SK-N-SH (cell line): Measurements from ENCODE around the gene CALN1. TPM values are rescaled to one million over a fixed set of nuclear protein-coding genes. Genes with fewer than 3 reads are reported as not detected.

Experiments used
- CTCF ChIA-PET: fragments of 300-600, 350-600 bp; formaldehyde crosslinking; extraction: SDS; loops from one replicate; lab custom pipeline; 2021; lab: Yijun Ruan, JAX
- POLR2A ChIA-PET: fragments of 350-600 bp; sonication (Branson Sonifier 250); formaldehyde crosslinking; extraction: SDS; loops from one replicate; lab custom pipeline; 2020; ENCODE audit warnings: antibody characterized with exemption, inconsistent platforms; lab: Yijun Ruan, JAX
- DNase-seq: peaks from one replicate; pipeline ENCODE4 v3.0.0; 2012
- H2AFZ ChIP-seq: fragments of 200-600 bp; sonication (generic); 2 replicates; pipeline ENCODE4 v1.8.1; 2016; ENCODE audit warnings: antibody characterized with exemption, mild to moderate bottlenecking, low read depth
- H3F3A ChIP-seq: fragments of 200-600 bp; sonication (generic); replicated peaks from 2 replicates; pipeline ENCODE3; 2016; ENCODE audit warnings: antibody characterized with exemption, mild to moderate bottlenecking; ENCODE audit not compliant: insufficient read depth
- H3K27ac ChIP-seq, 2 experiments: fragments of 200-500 bp in 1 of 2; fragments of 200-600 bp in 1 of 2; sonication (Bioruptor generic) in 1 of 2; sonication (generic), shearing (Covaris generic) in 1 of 2; 2 replicates each; pipeline versions ENCODE4 v1.5.1 to v1.6.1; 2014 to 2016; ENCODE audit warnings: low read depth in 2 of 2, inconsistent platforms in 1 of 2, low read length in 1 of 2, mild to moderate bottlenecking in 1 of 2, mixed read lengths in 1 of 2
- H3K27me3 ChIP-seq: fragments of 200-600 bp; sonication (generic), shearing (Covaris generic); 2 replicates; pipeline ENCODE4 v1.6.1; 2016; ENCODE audit warnings: mixed run types; ENCODE audit not compliant: insufficient read depth
- H3K36me3 ChIP-seq, 2 experiments: fragments of 200-500 bp in 1 of 2; fragments of 200-600 bp in 1 of 2; sonication (Bioruptor generic) in 1 of 2; sonication (generic) in 1 of 2; replicated peaks in 1 of 2; 2 replicates each; pipeline versions ENCODE3 to v1.5.1; 2014 to 2016; ENCODE audit warnings: low read length in 1 of 2, mild to moderate bottlenecking in 1 of 2; ENCODE audit not compliant: insufficient read depth in 2 of 2, control insufficient read depth in 1 of 2
- H3K4me1 ChIP-seq, 2 experiments: fragments of 200-500 bp in 1 of 2; fragments of 200-600 bp in 1 of 2; sonication (Bioruptor generic) in 1 of 2; sonication (generic), shearing (Covaris generic) in 1 of 2; 2 replicates each; pipeline versions ENCODE4 v1.5.1 to v1.6.1; 2014 to 2016; ENCODE audit warnings: low read depth in 1 of 2, low read length in 1 of 2, mixed run types in 1 of 2; ENCODE audit not compliant: insufficient read depth in 2 of 2, control insufficient read depth in 1 of 2
- H3K4me2 ChIP-seq: fragments of 200-600 bp; sonication (generic), shearing (Covaris generic); 2 replicates; pipeline ENCODE4 v1.6.1; 2017; ENCODE audit warnings: mixed run types
- H3K4me3 ChIP-seq, 2 experiments: fragments of 200-500 bp in 1 of 2; fragments of 200-600 bp in 1 of 2; sonication (Bioruptor generic) in 1 of 2; sonication (generic), shearing (Covaris generic) in 1 of 2; 2 replicates each; pipeline versions ENCODE4 v1.5.1 to v1.8.1; 2014 to 2016; ENCODE audit warnings: low read depth in 2 of 2, inconsistent platforms in 1 of 2, low read length in 1 of 2, mild to moderate bottlenecking in 1 of 2, mixed read lengths in 1 of 2, moderate library complexity in 1 of 2
- H3K79me2 ChIP-seq: fragments of 200-600 bp; sonication (generic); 2 replicates; pipeline ENCODE4 v1.8.1; 2017; ENCODE audit warnings: mild to moderate bottlenecking; ENCODE audit not compliant: insufficient read depth
- H3K9ac ChIP-seq: fragments of 200-600 bp; sonication (generic); 2 replicates; pipeline ENCODE4 v1.6.1; 2017; ENCODE audit warnings: mixed run types
- H3K9me2 ChIP-seq: fragments of 200-600 bp; sonication (generic); 2 replicates; pipeline ENCODE4 v1.6.1; 2017; ENCODE audit warnings: mixed run types
- H3K9me3 ChIP-seq: fragments of 200-600 bp; sonication (generic); 2 replicates; pipeline ENCODE4 v1.6.1; 2017; ENCODE audit warnings: mixed run types, mild to moderate bottlenecking, moderate library complexity
- H4K20me1 ChIP-seq: fragments of 200-600 bp; sonication (generic); 2 replicates; pipeline ENCODE4 v1.6.1; 2017; ENCODE audit warnings: mild to moderate bottlenecking, mixed run types; ENCODE audit not compliant: insufficient read depth
- CHD2 ChIP-seq: fragments of 150-350 bp; IDR thresholded peaks from 2 replicates; pipeline ENCODE4 v1.6.1; 2018; ENCODE audit warnings: low read length; ENCODE audit not compliant: partially characterized antibody
- ELF1 ChIP-seq: IDR thresholded peaks from 2 replicates; pipeline ENCODE4 v1.4.0; 2012
- EZH2phosphoT487 ChIP-seq: fragments of 200-600 bp; sonication (generic); IDR thresholded peaks from 2 replicates; pipeline ENCODE4 v1.6.1; 2017; ENCODE audit warnings: low read depth, mixed run types, mild to moderate bottlenecking, antibody characterized with exemption, moderate library complexity, borderline replicate concordance
- FOSL2 ChIP-seq: IDR thresholded peaks from 2 replicates; pipeline ENCODE4 v1.4.0; 2012; ENCODE audit warnings: low read depth, mild to moderate bottlenecking, moderate library complexity, borderline replicate concordance
- GABPA ChIP-seq: IDR thresholded peaks from 2 replicates; pipeline ENCODE4 v1.4.0; 2012; ENCODE audit warnings: low read depth, mild to moderate bottlenecking
- GATA2 ChIP-seq: sonication (generic); formaldehyde crosslinking; IDR thresholded peaks from 2 replicates; pipeline ENCODE4 v1.5.0; 2020; ENCODE audit warnings: mild to moderate bottlenecking, missing genetic modification reagents
- JUND ChIP-seq: IDR thresholded peaks from 2 replicates; pipeline ENCODE4 v1.4.0; 2012
- NRF1 ChIP-seq: IDR thresholded peaks from 2 replicates; pipeline ENCODE4 v1.6.1; 2012; ENCODE audit warnings: low read depth, mild to moderate bottlenecking, low read length
- PBX3 ChIP-seq: IDR thresholded peaks from 2 replicates; pipeline ENCODE4; 2012
- POLR2AphosphoS5 ChIP-seq: IDR thresholded peaks from 2 replicates; pipeline ENCODE4 v1.6.1; 2012; ENCODE audit warnings: low read depth, low read length
- REST ChIP-seq: IDR thresholded peaks from 2 replicates; pipeline ENCODE4 v1.6.1; 2012; ENCODE audit warnings: mild to moderate bottlenecking, low read depth, low read length, moderate library complexity
- RXRA ChIP-seq: IDR thresholded peaks from 2 replicates; pipeline ENCODE4 v1.4.0; 2012; ENCODE audit warnings: low read depth, mild to moderate bottlenecking, borderline replicate concordance
- SIN3A ChIP-seq: IDR thresholded peaks from 2 replicates; pipeline ENCODE4 v1.6.1; 2012; ENCODE audit warnings: low read depth, mild to moderate bottlenecking, low read length, moderate library complexity, borderline replicate concordance
- TAF1 ChIP-seq: IDR thresholded peaks from 2 replicates; pipeline ENCODE4 v1.6.1; 2012; ENCODE audit warnings: low read depth, mild to moderate bottlenecking, low read length, moderate library complexity, borderline replicate concordance
- TEAD4 ChIP-seq: IDR thresholded peaks from 2 replicates; pipeline ENCODE4 v1.4.0; 2012; ENCODE audit warnings: mild to moderate bottlenecking, borderline replicate concordance; ENCODE audit not compliant: insufficient read depth
- USF1 ChIP-seq: IDR thresholded peaks from 2 replicates; pipeline ENCODE4 v1.4.0; 2012; ENCODE audit warnings: low read depth, borderline replicate concordance
- USF2 ChIP-seq: fragments of 150-350 bp; IDR thresholded peaks from 2 replicates; pipeline ENCODE4 v1.6.1; 2017; ENCODE audit warnings: antibody characterized with exemption, low read length, low read depth, borderline replicate concordance
- ZBTB33 ChIP-seq: IDR thresholded peaks from 2 replicates; pipeline ENCODE4 v1.4.0; 2012; ENCODE audit warnings: low read depth, borderline replicate concordance
- WGBS: methylation state at CpG from one replicate; pipeline ENCODE4 v1.1.6; 2017; ENCODE audit warnings: low lambda C conversion rate; 5-methylcytosine and 5-hydroxymethylcytosine counted together
- polyA plus RNA-seq, 3 experiments: library from polyadenylated mRNA; depleted of rRNA; stranded (reverse); fragments of >200 nt; gene quantifications; 2 replicates each; pipeline ENCODE4 v1.2.3, GENCODE V29; 2012

CALN1 gene
- polyA plus RNA-seq, 1 of the 3 experiments (the other 2 are of a cell fraction): not detected

- TF ChIP-seq REST (no peak), FOSL2 (no peak)
- TF ChIP-seq, all 33 proteins: peak for 0
Measured at GRCh38 chr7:72057231-72057630, 354.9 kb downstream of the CALN1 start (continued).

GRCh38 chr7:72055426-72055825 lies 356.7 kb downstream of the CALN1 start:
- Histone ChIP-seq H3K27me3 (no peaks in the 10 kb centered on the region), H3K9me3 (peaks cover 10% of the 10 kb centered on the region; the same call in 1 of the 2 replicates), H3K4me3 (no peak overlapping the region), H2AFZ (no peak overlapping the region), H3K9me2 (0 out of 2 replicates have a peak, but pooled peaks cover 5% of the 10 kb centered on the region), H3K27ac (no peak overlapping the region), H3K79me2 (no peaks in the 10 kb centered on the region), H3K36me3 (no peaks in the 10 kb centered on the region), H3K4me1 (no peaks in the 10 kb centered on the region), H3F3A (no peaks in the 10 kb centered on the region), H3K9ac (no peak overlapping the region), H4K20me1 (no peaks in the 10 kb centered on the region), H3K4me2 (no peak overlapping the region)
- DNase-seq: no peak
- CTCF ChIA-PET: no interaction called here
- TF ChIP-seq USF2 (no peak), FOSL2 (no peak), TEAD4 (no peak), NRF1 (no peak), EZH2phosphoT487 (no peak), PBX3 (no peak), USF1 (no peak), ZBTB33 (no peak), JUND (no peak), POLR2AphosphoS5 (no peak), GABPA (no peak), GATA2 (CRISPR knock-in tag) (no peak), SIN3A (no peak), TAF1 (no peak), CHD2 (no peak), ELF1 (no peak), RXRA (no peak)
- POLR2A ChIA-PET: no interaction called here
- WGBS: 5% methylated on average over 2 of the region's 2 CpGs
